ENCODE measurements around the gene TXNRD2. TPM values are rescaled to one million over a fixed set of nuclear protein-coding genes. Genes with fewer than 3 reads are reported as not detected.
A peak's percentile ranks its signal among the peaks of the same experiment; 100 is the strongest.

Gene TXNRD2
- total RNA-seq, 2 donors from 2014 or later, result 7.3 to 13.6 TPM

DNA sequence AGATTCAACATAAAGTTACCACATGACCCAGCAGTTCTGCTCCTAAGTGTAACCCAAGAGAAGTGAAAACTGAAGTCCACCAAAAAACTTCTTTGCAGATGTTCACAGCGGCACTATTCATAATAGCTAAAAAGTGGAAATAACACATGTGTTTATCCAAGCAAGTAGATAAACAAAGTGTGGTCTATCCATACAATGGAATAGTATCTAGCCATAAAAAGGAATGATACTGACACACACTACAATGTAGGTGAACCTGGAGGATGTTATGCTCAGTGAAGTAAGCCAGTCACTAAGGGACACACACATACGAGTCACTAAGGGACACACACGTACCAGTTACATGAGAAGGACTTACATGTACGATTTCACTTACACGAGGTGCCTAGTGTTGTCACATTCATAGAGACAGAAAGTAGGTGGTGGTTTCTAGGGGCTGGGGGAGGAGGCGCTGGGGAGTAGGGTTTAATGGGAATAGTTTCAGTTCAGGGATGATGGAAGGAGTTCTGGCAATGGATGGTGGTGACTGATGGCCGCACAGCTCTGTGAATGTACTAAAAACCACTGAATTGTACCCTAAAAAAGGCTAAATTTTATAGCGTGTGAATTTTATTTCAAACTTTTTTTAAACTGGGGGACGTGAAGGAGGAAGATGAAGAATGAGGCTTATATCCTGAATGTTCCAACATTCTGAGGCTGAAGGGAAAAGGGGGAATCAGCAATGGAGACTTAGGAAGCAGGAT is 27.2 kb downstream of the TXNRD2 start:
- TF ChIP-seq, protein P1, sequence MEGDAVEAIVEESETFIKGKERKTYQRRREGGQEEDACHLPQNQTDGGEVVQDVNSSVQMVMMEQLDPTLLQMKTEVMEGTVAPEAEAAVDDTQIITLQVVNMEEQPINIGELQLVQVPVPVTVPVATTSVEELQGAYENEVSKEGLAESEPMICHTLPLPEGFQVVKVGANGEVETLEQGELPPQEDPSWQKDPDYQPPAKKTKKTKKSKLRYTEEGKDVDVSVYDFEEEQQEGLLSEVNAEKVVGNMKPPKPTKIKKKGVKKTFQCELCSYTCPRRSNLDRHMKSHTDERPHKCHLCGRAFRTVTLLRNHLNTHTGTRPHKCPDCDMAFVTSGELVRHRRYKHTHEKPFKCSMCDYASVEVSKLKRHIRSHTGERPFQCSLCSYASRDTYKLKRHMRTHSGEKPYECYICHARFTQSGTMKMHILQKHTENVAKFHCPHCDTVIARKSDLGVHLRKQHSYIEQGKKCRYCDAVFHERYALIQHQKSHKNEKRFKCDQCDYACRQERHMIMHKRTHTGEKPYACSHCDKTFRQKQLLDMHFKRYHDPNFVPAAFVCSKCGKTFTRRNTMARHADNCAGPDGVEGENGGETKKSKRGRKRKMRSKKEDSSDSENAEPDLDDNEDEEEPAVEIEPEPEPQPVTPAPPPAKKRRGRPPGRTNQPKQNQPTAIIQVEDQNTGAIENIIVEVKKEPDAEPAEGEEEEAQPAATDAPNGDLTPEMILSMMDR (conservative IDR thresholded peaks at IDR 0.05), result no peak
- Histone ChIP-seq H3K9me3 (ENCODE audit: control insufficient read depth, low read length) (peaks cover 5% of the 10 kb centered on the region), H3K9ac (ENCODE audit: extremely low read depth, low read length, poor library complexity, severe bottlenecking) (no peak overlapping the region), H3K36me3 (ENCODE audit: control insufficient read depth, insufficient read depth, low read length) (peaks cover 15% of the 10 kb centered on the region), H3K4me1 (ENCODE audit: control insufficient read depth, insufficient read depth, low read length) (no peaks in the 10 kb centered on the region), H3K27ac (ENCODE audit: low read depth, low read length) (no peak overlapping the region), H3K4me3 (ENCODE audit: low read length) (no peak overlapping the region), H3K27me3 (ENCODE audit: control insufficient read depth, insufficient read depth, low read length, poor library complexity, severe bottlenecking) (no peaks in the 10 kb centered on the region)
- H3K27me3 Mint-ChIP-seq (ENCODE audit: insufficient read depth), result no peaks in the 10 kb centered on the region
- no peak for DNase-seq
- no peaks in the 10 kb centered on the region for H3K4me1 Mint-ChIP-seq
- H3K27ac Mint-ChIP-seq, result no peak overlapping the region
- peaks cover 12% of the 10 kb centered on the region for H3K36me3 Mint-ChIP-seq (ENCODE audit: low read depth)
- H3K9me3 Mint-ChIP-seq, result no peaks in the 10 kb centered on the region
- H3K4me3 Mint-ChIP-seq, result no peak overlapping the region
- 85 to 87% methylated on average over 6 to 9 of the region's 9 CpGs for WGBS, 2 experiments (ENCODE audit: insufficient coverage in 1 of 2, insufficient read length in 1 of 2)

DNA sequence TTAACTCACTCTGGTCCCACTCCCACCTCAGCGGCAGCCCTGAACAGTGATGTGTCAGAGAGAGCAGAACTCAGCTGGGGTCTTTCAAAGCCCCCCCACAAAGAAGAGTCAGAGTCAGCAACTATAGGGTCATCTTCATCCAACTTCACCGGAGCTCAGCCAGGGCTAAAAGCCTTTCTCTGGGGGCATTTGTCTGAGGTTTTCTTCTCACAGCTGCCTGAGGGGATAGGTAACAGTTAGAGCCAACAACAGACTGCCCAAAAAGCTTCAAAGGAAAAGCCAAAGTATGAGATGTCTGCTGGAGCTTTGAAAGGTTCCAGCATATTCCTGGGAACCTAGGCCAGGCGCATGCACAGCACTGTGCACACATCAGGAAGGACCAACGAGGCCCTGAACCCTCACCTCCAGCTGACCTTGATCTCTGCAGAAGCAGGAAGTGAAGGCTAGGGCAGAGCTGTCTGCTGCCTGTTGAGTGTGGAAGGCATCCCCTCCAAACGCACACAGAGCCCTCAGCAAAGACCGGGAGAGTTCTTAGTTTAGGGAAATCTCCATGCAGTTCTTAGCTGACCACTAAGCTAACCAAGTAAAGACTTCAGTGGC is 28.2 kb downstream of the TXNRD2 start:
- no peak overlapping the region for H3K4me3 Mint-ChIP-seq
- Histone ChIP-seq H3K4me1 (ENCODE audit: control insufficient read depth, insufficient read depth, low read length) (no peaks in the 10 kb centered on the region), H3K9me3 (ENCODE audit: control insufficient read depth, low read length) (peaks cover 5% of the 10 kb centered on the region), H3K36me3 (ENCODE audit: control insufficient read depth, insufficient read depth, low read length) (peaks cover 15% of the 10 kb centered on the region), H3K27ac (ENCODE audit: low read depth, low read length) (no peak overlapping the region), H3K9ac (ENCODE audit: extremely low read depth, low read length, poor library complexity, severe bottlenecking) (no peak overlapping the region), H3K4me3 (ENCODE audit: low read length) (no peak overlapping the region), H3K27me3 (ENCODE audit: control insufficient read depth, insufficient read depth, low read length, poor library complexity, severe bottlenecking) (no peaks in the 10 kb centered on the region)
- H3K9me3 Mint-ChIP-seq, result no peaks in the 10 kb centered on the region
- TF ChIP-seq, protein P1 (conservative IDR thresholded peaks at IDR 0.05), result no peak
- no peak for DNase-seq
- H3K36me3 Mint-ChIP-seq (ENCODE audit: low read depth), result peaks cover 12% of the 10 kb centered on the region
- H3K27me3 Mint-ChIP-seq (ENCODE audit: insufficient read depth), result no peaks in the 10 kb centered on the region
- WGBS, 2 experiments (ENCODE audit: insufficient coverage in 1 of 2, insufficient read length in 1 of 2), result 55 to 81% methylated on average over 3 to 6 of the region's 6 CpGs
- H3K4me1 Mint-ChIP-seq, result no peaks in the 10 kb centered on the region
- H3K27ac Mint-ChIP-seq, result no peak overlapping the region

DNA sequence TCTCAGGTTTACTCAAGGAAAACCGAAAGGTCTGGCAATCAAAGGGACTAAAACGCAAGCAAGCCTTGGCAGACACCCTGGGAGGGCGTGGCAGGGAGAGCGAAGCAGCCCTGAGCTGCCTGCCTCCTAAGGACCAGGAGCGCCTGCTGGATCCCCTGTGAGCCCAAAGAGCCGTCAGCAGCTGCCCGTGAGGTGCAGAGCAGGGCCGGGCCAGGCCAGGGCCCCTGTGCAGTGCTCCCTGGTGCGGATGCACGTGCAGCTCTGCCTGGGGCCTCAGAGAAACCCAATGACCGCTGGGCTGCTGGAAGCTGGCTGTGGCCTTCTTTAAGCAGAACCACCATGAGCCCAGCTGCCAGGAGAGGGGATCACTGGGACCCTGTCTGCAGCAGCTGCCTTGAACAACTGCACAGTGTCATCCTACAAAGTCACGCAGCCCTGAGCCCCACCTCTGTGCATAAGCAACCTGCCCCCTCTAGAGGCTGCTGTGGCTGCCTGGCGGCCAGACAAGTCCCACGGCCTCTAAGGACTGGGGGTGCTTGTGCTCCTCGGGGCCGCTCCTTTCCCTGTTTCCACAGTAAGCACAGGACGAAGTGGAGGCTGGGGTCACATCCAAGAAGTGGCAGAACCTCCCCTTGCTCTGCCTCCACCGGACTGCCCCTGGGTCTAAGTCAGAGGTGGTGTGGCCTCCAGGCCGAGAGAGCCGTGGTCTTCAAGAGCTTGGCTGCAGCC is 29.2 kb downstream of the TXNRD2 start:
- DNase-seq, result peak; percentile 69

More for the DNA sequence above, 29.2 kb downstream of the TXNRD2 start:
- Histone ChIP-seq H3K4me3 (ENCODE audit: low read length) (no peak overlapping the region), H3K9me3 (ENCODE audit: control insufficient read depth, low read length) (peaks cover 5% of the 10 kb centered on the region), H3K9ac (ENCODE audit: extremely low read depth, low read length, poor library complexity, severe bottlenecking) (no peak overlapping the region), H3K4me1 (ENCODE audit: control insufficient read depth, insufficient read depth, low read length) (no peaks in the 10 kb centered on the region), H3K27ac (ENCODE audit: low read depth, low read length) (no peak overlapping the region), H3K36me3 (ENCODE audit: control insufficient read depth, insufficient read depth, low read length) (peaks cover 15% of the 10 kb centered on the region), H3K27me3 (ENCODE audit: control insufficient read depth, insufficient read depth, low read length, poor library complexity, severe bottlenecking) (no peaks in the 10 kb centered on the region)
- Mint-ChIP-seq H3K27ac (no peak overlapping the region), H3K4me1 (no peaks in the 10 kb centered on the region), H3K4me3 (no peak overlapping the region), H3K36me3 (ENCODE audit: low read depth) (peaks cover 12% of the 10 kb centered on the region), H3K9me3 (no peaks in the 10 kb centered on the region), H3K27me3 (ENCODE audit: insufficient read depth) (no peaks in the 10 kb centered on the region)
- 88 to 93% methylated on average over 11 to 20 of the region's 20 CpGs for WGBS, 2 experiments (ENCODE audit: insufficient coverage in 1 of 2, insufficient read length in 1 of 2)
- TF ChIP-seq, protein P1 (conservative IDR thresholded peaks at IDR 0.05), result peak; percentile 56
